Neural cell (in vitro differentiated cells): ENCODE data around the gene ENAH. TPM values are rescaled to one million over a fixed set of nuclear protein-coding genes. Genes with fewer than 3 reads are reported as not detected.

ENCODE experiments used
- H2AFZ ChIP-seq: fragments of 200-600, 300-800 bp; sonication (generic), shearing (Covaris generic); 2 replicates; pipeline ENCODE4 v1.6.0; 2014; ENCODE audit warnings: low read depth, mild to moderate bottlenecking, antibody characterized with exemption, low read length, moderate library complexity
- H3F3A ChIP-seq: fragments of 200-600 bp; shearing (Covaris generic); 2 replicates; pipeline ENCODE4 v1.6.1; 2016; ENCODE audit warnings: mild to moderate bottlenecking, moderate library complexity, mixed read lengths, antibody characterized with exemption, low read length; ENCODE audit not compliant: insufficient read depth, poor library complexity, severe bottlenecking
- H3K27ac ChIP-seq: fragments of 200-600, 300-800 bp; sonication (generic), shearing (Covaris generic); 2 replicates; pipeline ENCODE4 v1.5.1; 2014; ENCODE audit warnings: mild to moderate bottlenecking, low read length, moderate library complexity
- H3K27me3 ChIP-seq: fragments of 300-800, 200-600 bp; sonication (generic), shearing (Covaris generic); 2 replicates; pipeline ENCODE4 v1.6.0; 2014; ENCODE audit warnings: mild to moderate bottlenecking, low read depth, low read length, moderate library complexity; ENCODE audit not compliant: insufficient read depth
- H3K36me3 ChIP-seq: fragments of 300-800, 200-600 bp; sonication (generic), shearing (Covaris generic); 2 replicates; pipeline ENCODE4 v1.5.1; 2014; ENCODE audit warnings: mild to moderate bottlenecking, antibody characterized with exemption, low read length, moderate library complexity; ENCODE audit not compliant: insufficient read depth
- H3K4me2 ChIP-seq: fragments of 300-800, 200-600 bp; sonication (generic), shearing (Covaris generic); 2 replicates; pipeline ENCODE4 v1.6.0; 2014; ENCODE audit warnings: mild to moderate bottlenecking, low read length
- H3K4me3 ChIP-seq: fragments of 300-800, 200-600 bp; sonication (generic), shearing (Covaris generic); 2 replicates; pipeline ENCODE4 v1.5.1; 2014; ENCODE audit warnings: mild to moderate bottlenecking, low read length, moderate library complexity
- H3K79me2 ChIP-seq: fragments of 200-600 bp; shearing (Covaris generic); replicated peaks from 2 replicates; pipeline ENCODE4 v1.6.0; 2014; ENCODE audit warnings: mild to moderate bottlenecking, low read length, moderate library complexity; ENCODE audit not compliant: insufficient read depth
- H3K9ac ChIP-seq: fragments of 300-800, 200-600 bp; sonication (generic), shearing (Covaris generic); 2 replicates; pipeline ENCODE4 v1.6.1; 2016; ENCODE audit warnings: mild to moderate bottlenecking, low read length, mixed read lengths
- H3K9me2 ChIP-seq: fragments of 200-600 bp; shearing (Covaris generic); 2 replicates; pipeline ENCODE4 v1.6.1; 2016; ENCODE audit warnings: mild to moderate bottlenecking, low read length, mixed read lengths; ENCODE audit not compliant: insufficient read depth
- H3K9me3 ChIP-seq: fragments of 200-600, 300-800 bp; sonication (generic), shearing (Covaris generic); 2 replicates; pipeline ENCODE4 v1.6.1; 2016; ENCODE audit warnings: mild to moderate bottlenecking, mixed run types, low read length, moderate library complexity, mixed read lengths
- H4K20me1 ChIP-seq: fragments of 200-600 bp; shearing (Covaris generic); 2 replicates; pipeline ENCODE4 v1.6.1; 2016; ENCODE audit warnings: mild to moderate bottlenecking, mixed run types; ENCODE audit not compliant: insufficient read depth
- EP300 ChIP-seq: fragments of 450-650 bp; conservative IDR thresholded peaks from 2 replicates; pipeline ENCODE4 v1.6.1; 2014; ENCODE audit warnings: antibody characterized with exemption, mild to moderate bottlenecking, moderate library complexity; ENCODE audit not compliant: poor library complexity, severe bottlenecking
- EZH2 ChIP-seq: fragments of 200-600, 300-800 bp; shearing (Covaris generic), sonication (generic); IDR thresholded peaks from 2 replicates; pipeline ENCODE4 v1.6.1; 2014; ENCODE audit warnings: antibody characterized with exemption, low read length, borderline replicate concordance, mild to moderate bottlenecking; ENCODE audit not compliant: insufficient read depth, poor library complexity, severe bottlenecking
- MXI1 ChIP-seq: fragments of 450-650 bp; conservative IDR thresholded peaks from 2 replicates; pipeline ENCODE4 v1.6.1; 2014; ENCODE audit warnings: antibody characterized with exemption, mild to moderate bottlenecking; ENCODE audit not compliant: poor library complexity, severe bottlenecking
- RAD21 ChIP-seq: fragments of 450-650 bp; conservative IDR thresholded peaks from 2 replicates; pipeline ENCODE4 v1.6.1; 2014; ENCODE audit warnings: antibody characterized with exemption, mild to moderate bottlenecking, moderate library complexity
- SMC3 ChIP-seq: fragments of 450-650 bp; conservative IDR thresholded peaks from 2 replicates; pipeline ENCODE4 v1.6.1; 2014; ENCODE audit warnings: antibody characterized with exemption, mild to moderate bottlenecking, moderate library complexity; ENCODE audit not compliant: poor library complexity
- TAF1 ChIP-seq: IDR thresholded peaks from 2 replicates; pipeline ENCODE4 v1.6.1; 2012; ENCODE audit warnings: low read depth
- polyA plus RNA-seq: library from polyadenylated mRNA; depleted of rRNA; stranded (reverse); fragments of >200 nt; gene quantifications from 2 replicates; pipeline ENCODE4 v1.2.3, GENCODE V29; 2014
- TF ChIP-seq, protein P1 (sequence below): IDR thresholded peaks from 2 replicates; pipeline ENCODE4 v1.6.1; 2012; ENCODE audit warnings: borderline replicate concordance
- TF ChIP-seq, protein P2 (sequence below): fragments of 450-650 bp; IDR thresholded peaks from 2 replicates; pipeline ENCODE4 v1.5.1; 2014; ENCODE audit warnings: antibody characterized with exemption, mild to moderate bottlenecking, moderate library complexity; ENCODE audit not compliant: poor library complexity, severe bottlenecking

ENAH gene
- polyA plus RNA-seq, 1 donor from 2014 or later = 58.4 TPM

DNA sequence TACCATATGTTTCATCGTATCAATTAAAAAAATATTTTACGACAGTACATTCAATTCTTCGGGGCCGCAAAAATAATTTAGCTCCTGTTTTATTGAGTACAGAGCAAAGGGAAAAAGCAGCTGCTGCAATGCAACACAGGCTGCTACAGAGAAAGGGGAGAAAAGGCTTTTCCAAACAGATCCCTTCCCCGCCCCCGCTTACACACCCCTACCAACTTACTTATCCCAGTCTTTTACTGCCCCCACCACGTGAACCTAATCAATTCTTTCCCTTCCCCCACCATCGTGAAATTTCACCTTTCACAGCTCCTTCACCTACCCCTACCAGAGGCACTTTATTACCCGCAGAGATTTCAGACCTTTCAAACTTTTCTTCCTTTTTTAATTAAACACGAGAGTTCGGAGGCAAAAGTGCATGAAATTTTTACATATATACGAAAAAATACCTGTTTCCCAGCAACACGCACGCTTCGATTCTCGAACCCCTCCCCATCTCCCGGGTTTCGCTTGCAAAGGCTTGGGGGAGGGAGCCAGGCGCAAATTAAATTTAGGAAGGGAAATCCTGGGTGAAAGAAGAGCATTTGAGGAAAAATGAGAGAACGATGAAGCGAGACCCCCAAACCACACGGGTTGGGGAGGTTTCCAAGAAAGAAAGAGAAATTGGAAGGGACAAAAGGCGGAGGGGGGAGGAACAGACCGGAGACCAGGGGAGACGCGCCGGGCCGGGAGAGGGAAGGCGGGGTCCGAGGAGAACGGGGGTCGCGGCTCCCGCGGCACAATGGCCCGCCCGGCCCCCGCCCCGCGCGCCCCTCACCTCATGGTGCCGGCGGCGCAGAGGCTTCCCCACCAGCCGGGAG lies 823 bp downstream of the ENAH start:
- H3K27ac ChIP-seq = peak overlapping the region; percentile 97
- H3F3A ChIP-seq = no peaks in the 10 kb centered on the region
- no peak overlapping the region for H3K4me2 ChIP-seq
- H2AFZ ChIP-seq = peak overlapping the region; percentile 70
- H3K27me3 ChIP-seq = no peaks in the 10 kb centered on the region
- H4K20me1 ChIP-seq = no peaks in the 10 kb centered on the region
- peak overlapping the region; percentile 99 for H3K4me3 ChIP-seq
- peak; percentile 3 for TF ChIP-seq RAD21
- TF ChIP-seq, protein P1, sequence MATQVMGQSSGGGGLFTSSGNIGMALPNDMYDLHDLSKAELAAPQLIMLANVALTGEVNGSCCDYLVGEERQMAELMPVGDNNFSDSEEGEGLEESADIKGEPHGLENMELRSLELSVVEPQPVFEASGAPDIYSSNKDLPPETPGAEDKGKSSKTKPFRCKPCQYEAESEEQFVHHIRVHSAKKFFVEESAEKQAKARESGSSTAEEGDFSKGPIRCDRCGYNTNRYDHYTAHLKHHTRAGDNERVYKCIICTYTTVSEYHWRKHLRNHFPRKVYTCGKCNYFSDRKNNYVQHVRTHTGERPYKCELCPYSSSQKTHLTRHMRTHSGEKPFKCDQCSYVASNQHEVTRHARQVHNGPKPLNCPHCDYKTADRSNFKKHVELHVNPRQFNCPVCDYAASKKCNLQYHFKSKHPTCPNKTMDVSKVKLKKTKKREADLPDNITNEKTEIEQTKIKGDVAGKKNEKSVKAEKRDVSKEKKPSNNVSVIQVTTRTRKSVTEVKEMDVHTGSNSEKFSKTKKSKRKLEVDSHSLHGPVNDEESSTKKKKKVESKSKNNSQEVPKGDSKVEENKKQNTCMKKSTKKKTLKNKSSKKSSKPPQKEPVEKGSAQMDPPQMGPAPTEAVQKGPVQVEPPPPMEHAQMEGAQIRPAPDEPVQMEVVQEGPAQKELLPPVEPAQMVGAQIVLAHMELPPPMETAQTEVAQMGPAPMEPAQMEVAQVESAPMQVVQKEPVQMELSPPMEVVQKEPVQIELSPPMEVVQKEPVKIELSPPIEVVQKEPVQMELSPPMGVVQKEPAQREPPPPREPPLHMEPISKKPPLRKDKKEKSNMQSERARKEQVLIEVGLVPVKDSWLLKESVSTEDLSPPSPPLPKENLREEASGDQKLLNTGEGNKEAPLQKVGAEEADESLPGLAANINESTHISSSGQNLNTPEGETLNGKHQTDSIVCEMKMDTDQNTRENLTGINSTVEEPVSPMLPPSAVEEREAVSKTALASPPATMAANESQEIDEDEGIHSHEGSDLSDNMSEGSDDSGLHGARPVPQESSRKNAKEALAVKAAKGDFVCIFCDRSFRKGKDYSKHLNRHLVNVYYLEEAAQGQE = no peak
- TF ChIP-seq EP300 = no peak
- peak; percentile 39 for TF ChIP-seq TAF1
- TF ChIP-seq, protein P2, sequence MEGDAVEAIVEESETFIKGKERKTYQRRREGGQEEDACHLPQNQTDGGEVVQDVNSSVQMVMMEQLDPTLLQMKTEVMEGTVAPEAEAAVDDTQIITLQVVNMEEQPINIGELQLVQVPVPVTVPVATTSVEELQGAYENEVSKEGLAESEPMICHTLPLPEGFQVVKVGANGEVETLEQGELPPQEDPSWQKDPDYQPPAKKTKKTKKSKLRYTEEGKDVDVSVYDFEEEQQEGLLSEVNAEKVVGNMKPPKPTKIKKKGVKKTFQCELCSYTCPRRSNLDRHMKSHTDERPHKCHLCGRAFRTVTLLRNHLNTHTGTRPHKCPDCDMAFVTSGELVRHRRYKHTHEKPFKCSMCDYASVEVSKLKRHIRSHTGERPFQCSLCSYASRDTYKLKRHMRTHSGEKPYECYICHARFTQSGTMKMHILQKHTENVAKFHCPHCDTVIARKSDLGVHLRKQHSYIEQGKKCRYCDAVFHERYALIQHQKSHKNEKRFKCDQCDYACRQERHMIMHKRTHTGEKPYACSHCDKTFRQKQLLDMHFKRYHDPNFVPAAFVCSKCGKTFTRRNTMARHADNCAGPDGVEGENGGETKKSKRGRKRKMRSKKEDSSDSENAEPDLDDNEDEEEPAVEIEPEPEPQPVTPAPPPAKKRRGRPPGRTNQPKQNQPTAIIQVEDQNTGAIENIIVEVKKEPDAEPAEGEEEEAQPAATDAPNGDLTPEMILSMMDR = no peak
- no peak for TF ChIP-seq EZH2
- peak; percentile 40 for TF ChIP-seq MXI1
- no peaks in the 10 kb centered on the region for H3K36me3 ChIP-seq
- no peaks in the 10 kb centered on the region for H3K9me2 ChIP-seq
- no peaks in the 10 kb centered on the region for H3K9me3 ChIP-seq
- peaks cover 55% of the 10 kb centered on the region for H3K79me2 ChIP-seq
- H3K9ac ChIP-seq = peak overlapping the region; percentile 100

DNA sequence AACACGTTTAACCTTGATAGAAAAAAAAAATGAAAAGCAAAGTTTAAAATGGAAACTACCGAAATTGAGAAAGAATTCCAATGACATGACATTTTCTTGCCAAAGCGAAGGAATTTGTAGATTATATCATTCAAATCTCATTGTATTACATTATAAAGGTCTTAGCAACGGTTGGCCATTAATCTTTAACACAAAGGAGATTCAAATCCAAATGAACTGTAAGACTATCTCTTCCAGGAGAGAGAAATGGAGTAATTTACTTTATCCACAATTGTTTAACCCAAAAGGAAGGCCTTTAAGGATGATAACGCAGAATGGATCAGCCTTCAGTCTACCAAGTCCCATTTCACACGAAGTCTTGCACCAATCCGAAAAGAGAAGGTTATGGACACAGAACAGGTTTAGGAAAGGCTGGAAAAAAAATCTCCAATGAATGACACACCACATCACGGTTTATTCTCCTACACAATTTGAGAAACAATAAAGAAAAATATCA lies 1.5 kb downstream of the ENAH start:
- H3K79me2 ChIP-seq = peaks cover 62% of the 10 kb centered on the region
- no peaks in the 10 kb centered on the region for H3K27me3 ChIP-seq
- H3K9me3 ChIP-seq = no peaks in the 10 kb centered on the region
- H3K4me3 ChIP-seq = peak overlapping the region; percentile 99
- no peaks in the 10 kb centered on the region for H3K36me3 ChIP-seq
- H3F3A ChIP-seq = no peaks in the 10 kb centered on the region
- peak overlapping the region; percentile 81 for H3K4me2 ChIP-seq
- no peaks in the 10 kb centered on the region for H4K20me1 ChIP-seq
- H3K9ac ChIP-seq = peak overlapping the region; percentile 100
- TF ChIP-seq EP300 (no peak), TAF1 (no peak), EZH2 (no peak), MXI1 (no peak), SMC3 (no peak)
- TF ChIP-seq, protein P2 = no peak
- TF ChIP-seq, protein P1 = peak; percentile 40
- no peak overlapping the region for H2AFZ ChIP-seq
- H3K27ac ChIP-seq = peak overlapping the region; percentile 97
- H3K9me2 ChIP-seq = no peaks in the 10 kb centered on the region
